ENCODE results near the gene ERICH2. TPM values are rescaled to one million over a fixed set of nuclear protein-coding genes. Genes with fewer than 3 reads are reported as not detected.

ERICH2 gene
- total RNA-seq, 1 experiment from 2014 or later: 1.1 TPM

DNA sequence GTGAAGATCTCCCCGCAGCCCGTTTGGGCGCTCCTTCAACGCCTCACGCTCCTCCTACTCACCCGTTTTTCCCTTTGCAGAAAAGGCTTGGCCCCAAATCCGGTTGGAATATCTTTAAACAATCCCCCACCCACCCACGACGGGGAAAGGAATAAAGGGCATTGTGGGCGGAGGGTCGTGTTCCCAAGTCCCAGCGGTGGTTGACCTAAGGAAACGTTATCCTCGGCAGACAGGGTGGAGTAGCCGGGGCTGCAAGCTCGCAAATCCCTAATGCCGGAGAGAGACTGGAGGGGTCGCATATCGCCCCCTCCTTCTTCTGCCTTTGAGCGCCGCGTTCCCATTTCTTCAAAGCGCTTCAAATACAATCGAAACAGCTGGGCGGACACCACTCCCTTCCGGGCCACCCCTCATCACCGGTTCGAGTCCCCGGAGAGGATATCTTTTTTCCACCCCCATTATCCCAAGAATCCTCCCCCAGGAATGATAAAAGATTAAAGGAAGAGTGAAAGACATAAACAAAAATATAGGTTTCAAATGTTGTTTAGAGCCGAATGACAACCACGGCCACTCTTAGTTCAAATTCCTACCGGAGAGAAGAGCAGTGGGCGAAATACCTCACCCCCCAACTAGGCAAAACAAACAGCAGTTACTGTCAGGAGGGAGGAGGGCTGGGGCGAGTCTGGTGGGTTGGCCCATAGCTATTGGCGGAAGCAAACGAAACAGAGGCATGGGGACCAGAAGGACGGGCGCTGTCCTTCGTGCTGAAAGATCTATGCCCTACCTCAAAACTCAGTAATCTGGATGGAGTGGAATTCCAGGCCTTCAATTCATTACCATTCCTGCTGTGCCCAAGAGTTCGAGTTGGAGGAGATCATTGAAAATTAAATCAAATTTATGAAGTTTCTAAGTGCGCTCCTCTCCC lies 43.7 kb downstream of the ERICH2 start (continued):
- TF ChIP-seq GRHL2 (CRISPR knock-in tag; IDR thresholded peaks at IDR 0.05; ENCODE audit: insufficient replicate concordance, severe bottlenecking): no peak
- TF ChIP-seq ZNF396 (CRISPR knock-in tag; IDR thresholded peaks at IDR 0.05; ENCODE audit: borderline replicate concordance): no peak
- TF ChIP-seq, protein P1, sequence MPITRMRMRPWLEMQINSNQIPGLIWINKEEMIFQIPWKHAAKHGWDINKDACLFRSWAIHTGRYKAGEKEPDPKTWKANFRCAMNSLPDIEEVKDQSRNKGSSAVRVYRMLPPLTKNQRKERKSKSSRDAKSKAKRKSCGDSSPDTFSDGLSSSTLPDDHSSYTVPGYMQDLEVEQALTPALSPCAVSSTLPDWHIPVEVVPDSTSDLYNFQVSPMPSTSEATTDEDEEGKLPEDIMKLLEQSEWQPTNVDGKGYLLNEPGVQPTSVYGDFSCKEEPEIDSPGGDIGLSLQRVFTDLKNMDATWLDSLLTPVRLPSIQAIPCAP (CRISPR knock-in tag; IDR thresholded peaks at IDR 0.05): no peak
- TF ChIP-seq, protein P2, sequence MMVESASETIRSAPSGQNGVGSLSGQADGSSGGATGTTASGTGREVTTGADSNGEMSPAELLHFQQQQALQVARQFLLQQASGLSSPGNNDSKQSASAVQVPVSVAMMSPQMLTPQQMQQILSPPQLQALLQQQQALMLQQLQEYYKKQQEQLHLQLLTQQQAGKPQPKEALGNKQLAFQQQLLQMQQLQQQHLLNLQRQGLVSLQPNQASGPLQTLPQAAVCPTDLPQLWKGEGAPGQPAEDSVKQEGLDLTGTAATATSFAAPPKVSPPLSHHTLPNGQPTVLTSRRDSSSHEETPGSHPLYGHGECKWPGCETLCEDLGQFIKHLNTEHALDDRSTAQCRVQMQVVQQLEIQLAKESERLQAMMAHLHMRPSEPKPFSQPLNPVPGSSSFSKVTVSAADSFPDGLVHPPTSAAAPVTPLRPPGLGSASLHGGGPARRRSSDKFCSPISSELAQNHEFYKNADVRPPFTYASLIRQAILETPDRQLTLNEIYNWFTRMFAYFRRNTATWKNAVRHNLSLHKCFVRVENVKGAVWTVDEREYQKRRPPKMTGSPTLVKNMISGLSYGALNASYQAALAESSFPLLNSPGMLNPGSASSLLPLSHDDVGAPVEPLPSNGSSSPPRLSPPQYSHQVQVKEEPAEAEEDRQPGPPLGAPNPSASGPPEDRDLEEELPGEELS (CRISPR knock-in tag; IDR thresholded peaks at IDR 0.05): peak; percentile 64; the same call in 1 of the 2 replicates
- no peak for TF ChIP-seq ELF4 (CRISPR knock-in tag; IDR thresholded peaks at IDR 0.05; ENCODE audit: low read depth)
- TF ChIP-seq CREB1 (CRISPR knock-in tag; IDR thresholded peaks at IDR 0.05): no peak
- no peak for TF ChIP-seq NR2C2 (CRISPR knock-in tag; IDR thresholded peaks at IDR 0.05)
- TF ChIP-seq, protein P3, sequence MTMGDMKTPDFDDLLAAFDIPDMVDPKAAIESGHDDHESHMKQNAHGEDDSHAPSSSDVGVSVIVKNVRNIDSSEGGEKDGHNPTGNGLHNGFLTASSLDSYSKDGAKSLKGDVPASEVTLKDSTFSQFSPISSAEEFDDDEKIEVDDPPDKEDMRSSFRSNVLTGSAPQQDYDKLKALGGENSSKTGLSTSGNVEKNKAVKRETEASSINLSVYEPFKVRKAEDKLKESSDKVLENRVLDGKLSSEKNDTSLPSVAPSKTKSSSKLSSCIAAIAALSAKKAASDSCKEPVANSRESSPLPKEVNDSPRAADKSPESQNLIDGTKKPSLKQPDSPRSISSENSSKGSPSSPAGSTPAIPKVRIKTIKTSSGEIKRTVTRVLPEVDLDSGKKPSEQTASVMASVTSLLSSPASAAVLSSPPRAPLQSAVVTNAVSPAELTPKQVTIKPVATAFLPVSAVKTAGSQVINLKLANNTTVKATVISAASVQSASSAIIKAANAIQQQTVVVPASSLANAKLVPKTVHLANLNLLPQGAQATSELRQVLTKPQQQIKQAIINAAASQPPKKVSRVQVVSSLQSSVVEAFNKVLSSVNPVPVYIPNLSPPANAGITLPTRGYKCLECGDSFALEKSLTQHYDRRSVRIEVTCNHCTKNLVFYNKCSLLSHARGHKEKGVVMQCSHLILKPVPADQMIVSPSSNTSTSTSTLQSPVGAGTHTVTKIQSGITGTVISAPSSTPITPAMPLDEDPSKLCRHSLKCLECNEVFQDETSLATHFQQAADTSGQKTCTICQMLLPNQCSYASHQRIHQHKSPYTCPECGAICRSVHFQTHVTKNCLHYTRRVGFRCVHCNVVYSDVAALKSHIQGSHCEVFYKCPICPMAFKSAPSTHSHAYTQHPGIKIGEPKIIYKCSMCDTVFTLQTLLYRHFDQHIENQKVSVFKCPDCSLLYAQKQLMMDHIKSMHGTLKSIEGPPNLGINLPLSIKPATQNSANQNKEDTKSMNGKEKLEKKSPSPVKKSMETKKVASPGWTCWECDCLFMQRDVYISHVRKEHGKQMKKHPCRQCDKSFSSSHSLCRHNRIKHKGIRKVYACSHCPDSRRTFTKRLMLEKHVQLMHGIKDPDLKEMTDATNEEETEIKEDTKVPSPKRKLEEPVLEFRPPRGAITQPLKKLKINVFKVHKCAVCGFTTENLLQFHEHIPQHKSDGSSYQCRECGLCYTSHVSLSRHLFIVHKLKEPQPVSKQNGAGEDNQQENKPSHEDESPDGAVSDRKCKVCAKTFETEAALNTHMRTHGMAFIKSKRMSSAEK (CRISPR knock-in tag; IDR thresholded peaks at IDR 0.05; ENCODE audit: borderline replicate concordance): no peak
- TF ChIP-seq, protein P4, sequence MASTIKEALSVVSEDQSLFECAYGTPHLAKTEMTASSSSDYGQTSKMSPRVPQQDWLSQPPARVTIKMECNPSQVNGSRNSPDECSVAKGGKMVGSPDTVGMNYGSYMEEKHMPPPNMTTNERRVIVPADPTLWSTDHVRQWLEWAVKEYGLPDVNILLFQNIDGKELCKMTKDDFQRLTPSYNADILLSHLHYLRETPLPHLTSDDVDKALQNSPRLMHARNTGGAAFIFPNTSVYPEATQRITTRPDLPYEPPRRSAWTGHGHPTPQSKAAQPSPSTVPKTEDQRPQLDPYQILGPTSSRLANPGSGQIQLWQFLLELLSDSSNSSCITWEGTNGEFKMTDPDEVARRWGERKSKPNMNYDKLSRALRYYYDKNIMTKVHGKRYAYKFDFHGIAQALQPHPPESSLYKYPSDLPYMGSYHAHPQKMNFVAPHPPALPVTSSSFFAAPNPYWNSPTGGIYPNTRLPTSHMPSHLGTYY (CRISPR knock-in tag; IDR thresholded peaks at IDR 0.05): 0 out of 2 replicates have a peak, but pooled peaks have one; percentile 11
- TF ChIP-seq, protein P5, sequence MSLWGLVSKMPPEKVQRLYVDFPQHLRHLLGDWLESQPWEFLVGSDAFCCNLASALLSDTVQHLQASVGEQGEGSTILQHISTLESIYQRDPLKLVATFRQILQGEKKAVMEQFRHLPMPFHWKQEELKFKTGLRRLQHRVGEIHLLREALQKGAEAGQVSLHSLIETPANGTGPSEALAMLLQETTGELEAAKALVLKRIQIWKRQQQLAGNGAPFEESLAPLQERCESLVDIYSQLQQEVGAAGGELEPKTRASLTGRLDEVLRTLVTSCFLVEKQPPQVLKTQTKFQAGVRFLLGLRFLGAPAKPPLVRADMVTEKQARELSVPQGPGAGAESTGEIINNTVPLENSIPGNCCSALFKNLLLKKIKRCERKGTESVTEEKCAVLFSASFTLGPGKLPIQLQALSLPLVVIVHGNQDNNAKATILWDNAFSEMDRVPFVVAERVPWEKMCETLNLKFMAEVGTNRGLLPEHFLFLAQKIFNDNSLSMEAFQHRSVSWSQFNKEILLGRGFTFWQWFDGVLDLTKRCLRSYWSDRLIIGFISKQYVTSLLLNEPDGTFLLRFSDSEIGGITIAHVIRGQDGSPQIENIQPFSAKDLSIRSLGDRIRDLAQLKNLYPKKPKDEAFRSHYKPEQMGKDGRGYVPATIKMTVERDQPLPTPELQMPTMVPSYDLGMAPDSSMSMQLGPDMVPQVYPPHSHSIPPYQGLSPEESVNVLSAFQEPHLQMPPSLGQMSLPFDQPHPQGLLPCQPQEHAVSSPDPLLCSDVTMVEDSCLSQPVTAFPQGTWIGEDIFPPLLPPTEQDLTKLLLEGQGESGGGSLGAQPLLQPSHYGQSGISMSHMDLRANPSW (CRISPR knock-in tag; conservative IDR thresholded peaks at IDR 0.05; ENCODE audit: low read depth): no peak
- TF ChIP-seq, protein P6, sequence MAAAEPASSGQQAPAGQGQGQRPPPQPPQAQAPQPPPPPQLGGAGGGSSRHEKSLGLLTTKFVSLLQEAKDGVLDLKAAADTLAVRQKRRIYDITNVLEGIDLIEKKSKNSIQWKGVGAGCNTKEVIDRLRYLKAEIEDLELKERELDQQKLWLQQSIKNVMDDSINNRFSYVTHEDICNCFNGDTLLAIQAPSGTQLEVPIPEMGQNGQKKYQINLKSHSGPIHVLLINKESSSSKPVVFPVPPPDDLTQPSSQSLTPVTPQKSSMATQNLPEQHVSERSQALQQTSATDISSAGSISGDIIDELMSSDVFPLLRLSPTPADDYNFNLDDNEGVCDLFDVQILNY (CRISPR knock-in tag; IDR thresholded peaks at IDR 0.05): no peak
- 0 out of 2 replicates have a peak, but pooled peaks have one; percentile 12 for TF ChIP-seq NFYB (CRISPR knock-in tag; conservative IDR thresholded peaks at IDR 0.05; ENCODE audit: low read depth)
- TF ChIP-seq, protein P7, sequence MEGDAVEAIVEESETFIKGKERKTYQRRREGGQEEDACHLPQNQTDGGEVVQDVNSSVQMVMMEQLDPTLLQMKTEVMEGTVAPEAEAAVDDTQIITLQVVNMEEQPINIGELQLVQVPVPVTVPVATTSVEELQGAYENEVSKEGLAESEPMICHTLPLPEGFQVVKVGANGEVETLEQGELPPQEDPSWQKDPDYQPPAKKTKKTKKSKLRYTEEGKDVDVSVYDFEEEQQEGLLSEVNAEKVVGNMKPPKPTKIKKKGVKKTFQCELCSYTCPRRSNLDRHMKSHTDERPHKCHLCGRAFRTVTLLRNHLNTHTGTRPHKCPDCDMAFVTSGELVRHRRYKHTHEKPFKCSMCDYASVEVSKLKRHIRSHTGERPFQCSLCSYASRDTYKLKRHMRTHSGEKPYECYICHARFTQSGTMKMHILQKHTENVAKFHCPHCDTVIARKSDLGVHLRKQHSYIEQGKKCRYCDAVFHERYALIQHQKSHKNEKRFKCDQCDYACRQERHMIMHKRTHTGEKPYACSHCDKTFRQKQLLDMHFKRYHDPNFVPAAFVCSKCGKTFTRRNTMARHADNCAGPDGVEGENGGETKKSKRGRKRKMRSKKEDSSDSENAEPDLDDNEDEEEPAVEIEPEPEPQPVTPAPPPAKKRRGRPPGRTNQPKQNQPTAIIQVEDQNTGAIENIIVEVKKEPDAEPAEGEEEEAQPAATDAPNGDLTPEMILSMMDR (IDR thresholded peaks at IDR 0.05): no peak
- TF ChIP-seq FOXK1 (CRISPR knock-in tag; IDR thresholded peaks at IDR 0.05): peak; percentile 77
- TF ChIP-seq RELA (CRISPR knock-in tag; IDR thresholded peaks at IDR 0.05; ENCODE audit: borderline replicate concordance): no peak
- peak; percentile 38; the same call in 1 of the 2 replicates for TF ChIP-seq ZNF219 (CRISPR knock-in tag; IDR thresholded peaks at IDR 0.05; ENCODE audit: borderline replicate concordance)
- no peak for TF ChIP-seq ZNF416 (CRISPR knock-in tag; IDR thresholded peaks at IDR 0.05)
- TF ChIP-seq OVOL2 (CRISPR knock-in tag; IDR thresholded peaks at IDR 0.05; ENCODE audit: borderline replicate concordance): no peak
- no peak for TF ChIP-seq ZNF423 (CRISPR knock-in tag; IDR thresholded peaks at IDR 0.05)

Data from WTC11 (cell line).